Activated naive CD4-positive, alpha-beta T cell treated with anti-CD3 and anti-CD28 coated beads, Interleukin-2, amount 10 ng/mL, durations not matched to agents 7 days and 5 days (primary cell): Measurements from ENCODE around the gene BORA.
"Not testable (repeated sequence)": the region's sequence is repeated elsewhere in the genome, so short reads cannot be mapped to it uniquely, and the experiment has no call there.

Experiments used
- CTCF ChIA-PET: fragments of 350-600 bp; sonication (Branson Sonifier 250); formaldehyde crosslinking; loops from one replicate; lab custom pipeline; 2021; ENCODE audit warnings: antibody characterized with exemption; lab: Charles Lee
- DNase-seq: peaks from one replicate; pipeline ENCODE4 v3.0.0-alpha.2; 2020
- H3K27ac Mint-ChIP-seq: one replicate; pipeline ENCODE4 v1.8.0; 2021; ENCODE audit warnings: mild to moderate bottlenecking, moderate library complexity, mixed read lengths
- H3K27me3 Mint-ChIP-seq: one replicate; pipeline ENCODE4 v1.8.0; 2021; ENCODE audit warnings: mild to moderate bottlenecking, mixed read lengths
- H3K36me3 Mint-ChIP-seq: one replicate; pipeline ENCODE4 v1.8.0; 2021; ENCODE audit warnings: mixed read lengths
- H3K4me1 Mint-ChIP-seq: one replicate; pipeline ENCODE4 v1.8.0; 2021; ENCODE audit warnings: mixed read lengths
- H3K4me3 Mint-ChIP-seq: one replicate; pipeline ENCODE4 v1.8.0; 2021; ENCODE audit warnings: mild to moderate bottlenecking, moderate library complexity, mixed read lengths
- H3K9me3 Mint-ChIP-seq: one replicate; pipeline ENCODE4 v1.8.0; 2021; ENCODE audit warnings: mixed read lengths

The BORA gene

DNA sequence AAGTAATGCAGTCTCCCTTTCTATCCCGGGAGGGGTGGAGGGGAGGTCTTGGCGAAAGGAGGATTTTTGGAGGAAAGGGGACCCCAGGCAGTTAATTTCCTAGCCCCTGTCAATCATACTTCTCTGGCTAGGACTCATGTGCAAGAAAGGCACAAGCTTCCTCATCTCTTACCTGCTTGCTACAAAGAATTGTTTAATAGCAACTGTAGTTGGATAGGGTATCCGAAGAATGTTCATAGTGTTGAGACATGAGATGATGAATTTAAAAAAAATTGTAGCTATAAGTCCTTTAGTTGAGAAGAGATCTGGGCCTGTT lies 525 bp downstream of the BORA start:
- no peak for DNase-seq
- no peaks in the 10 kb centered on the region for H3K9me3 Mint-ChIP-seq
- H3K36me3 Mint-ChIP-seq, result peaks cover 41% of the 10 kb centered on the region
- CTCF ChIA-PET, result no interaction called here
- peaks cover 56% of the 10 kb centered on the region for H3K4me1 Mint-ChIP-seq
- H3K27me3 Mint-ChIP-seq, result no peaks in the 10 kb centered on the region
- H3K4me3 Mint-ChIP-seq, result peak overlapping the region; percentile 97
- peak overlapping the region; percentile 94 for H3K27ac Mint-ChIP-seq

DNA sequence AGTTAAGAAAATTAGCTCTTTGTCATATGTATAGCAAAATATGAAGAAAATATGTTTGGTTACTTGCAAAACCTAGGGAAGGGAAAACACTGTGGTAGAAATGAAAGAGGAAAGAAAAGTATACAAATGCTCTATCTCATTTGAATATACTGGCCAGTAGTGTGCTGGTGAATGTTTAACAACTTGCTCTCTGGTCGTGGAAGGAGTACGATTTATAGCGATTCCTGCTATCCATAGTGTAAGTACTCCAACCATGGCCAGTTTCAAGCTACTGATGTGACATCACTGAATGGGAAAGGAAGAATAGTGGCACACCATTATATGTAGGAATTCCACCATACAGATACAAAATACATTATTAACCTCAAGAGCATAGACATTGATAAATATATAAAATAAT lies 9.3 kb downstream of the BORA start:
- Mint-ChIP-seq H3K36me3 (peaks cover 52% of the 10 kb centered on the region), H3K4me1 (peaks cover 14% of the 10 kb centered on the region), H3K9me3 (no peaks in the 10 kb centered on the region), H3K27me3 (no peaks in the 10 kb centered on the region), H3K27ac (no peak overlapping the region), H3K4me3 (no peak overlapping the region)
- CTCF ChIA-PET, result no interaction called here
- DNase-seq, result no peak

DNA sequence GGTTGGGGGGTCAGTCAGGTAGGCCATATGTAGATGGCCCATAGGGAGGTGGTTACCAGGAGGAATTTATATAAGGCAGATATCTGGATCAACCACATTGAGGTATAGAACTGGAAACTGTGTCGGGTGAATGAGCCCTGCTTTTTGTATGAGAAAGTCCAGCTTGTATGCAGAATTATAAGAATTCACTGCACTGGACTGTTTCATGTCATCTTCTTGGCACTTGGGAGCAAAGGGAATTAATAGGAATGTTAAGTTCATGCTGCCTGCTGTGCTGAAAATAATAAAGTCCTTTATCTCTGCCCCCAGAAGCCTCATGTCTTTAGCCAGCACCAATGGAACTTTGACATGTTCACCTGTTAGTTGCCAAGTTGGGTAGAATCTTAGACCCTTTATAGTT lies 12.3 kb downstream of the BORA start:
- DNase-seq, result no peak
- H3K36me3 Mint-ChIP-seq, result peaks cover 47% of the 10 kb centered on the region
- peaks cover 6% of the 10 kb centered on the region for H3K4me1 Mint-ChIP-seq
- no peak overlapping the region for H3K4me3 Mint-ChIP-seq
- no peak overlapping the region for H3K27ac Mint-ChIP-seq
- no peaks in the 10 kb centered on the region for H3K27me3 Mint-ChIP-seq
- CTCF ChIA-PET, result no interaction called here
- no peaks in the 10 kb centered on the region for H3K9me3 Mint-ChIP-seq

DNA sequence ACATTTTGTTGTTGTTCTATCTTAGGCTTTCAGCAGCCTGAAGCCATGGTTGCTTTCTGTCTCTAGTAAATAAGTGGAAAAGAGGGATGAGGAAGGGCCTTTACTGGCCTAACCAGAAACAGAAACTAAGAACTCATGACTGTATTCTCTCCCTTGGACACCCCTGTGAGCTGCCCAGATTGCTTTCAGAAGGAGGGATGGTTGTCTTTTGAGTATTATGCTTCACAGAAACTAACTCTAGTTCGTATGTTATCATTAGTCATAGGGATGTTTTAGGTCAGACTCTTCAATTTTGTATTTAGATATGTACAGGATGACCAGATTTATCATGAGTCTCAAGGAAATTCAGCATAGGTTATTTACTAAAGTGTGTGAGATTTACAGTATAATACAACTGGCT lies 17.5 kb downstream of the BORA start:
- Mint-ChIP-seq H3K4me1 (peaks cover 4% of the 10 kb centered on the region), H3K4me3 (no peak overlapping the region), H3K9me3 (no peaks in the 10 kb centered on the region), H3K27ac (peak overlapping the region; percentile 42), H3K27me3 (no peaks in the 10 kb centered on the region), H3K36me3 (peaks cover 53% of the 10 kb centered on the region)
- CTCF ChIA-PET, result no interaction called here
- no peak for DNase-seq

DNA sequence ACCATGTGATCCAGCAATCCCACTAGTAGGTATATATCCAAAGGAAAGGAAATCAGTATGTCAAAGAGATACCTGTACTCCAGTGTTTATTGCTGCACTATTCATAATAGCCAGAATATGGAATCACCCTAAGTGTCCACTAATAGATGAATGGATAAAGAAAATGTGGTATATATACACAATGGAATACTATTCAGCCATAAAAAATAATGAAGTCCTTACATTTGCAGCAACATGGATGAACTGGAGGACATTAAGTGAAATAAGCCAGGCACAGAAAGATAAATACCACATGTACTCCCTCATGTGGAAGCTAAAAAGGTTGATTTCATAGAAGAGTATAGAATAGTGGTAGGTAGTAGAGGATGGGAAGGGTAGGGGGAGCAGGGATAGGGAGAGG lies 23.5 kb downstream of the BORA start:
- H3K27ac Mint-ChIP-seq, result no peak overlapping the region
- DNase-seq, result no peak
- H3K36me3 Mint-ChIP-seq, result peaks cover 64% of the 10 kb centered on the region
- H3K4me1 Mint-ChIP-seq, result peaks cover 2% of the 10 kb centered on the region
- H3K4me3 Mint-ChIP-seq, result no peak overlapping the region
- no peaks in the 10 kb centered on the region for H3K27me3 Mint-ChIP-seq
- peaks cover 3% of the 10 kb centered on the region for H3K9me3 Mint-ChIP-seq
- CTCF ChIA-PET, result no interaction called here

DNA sequence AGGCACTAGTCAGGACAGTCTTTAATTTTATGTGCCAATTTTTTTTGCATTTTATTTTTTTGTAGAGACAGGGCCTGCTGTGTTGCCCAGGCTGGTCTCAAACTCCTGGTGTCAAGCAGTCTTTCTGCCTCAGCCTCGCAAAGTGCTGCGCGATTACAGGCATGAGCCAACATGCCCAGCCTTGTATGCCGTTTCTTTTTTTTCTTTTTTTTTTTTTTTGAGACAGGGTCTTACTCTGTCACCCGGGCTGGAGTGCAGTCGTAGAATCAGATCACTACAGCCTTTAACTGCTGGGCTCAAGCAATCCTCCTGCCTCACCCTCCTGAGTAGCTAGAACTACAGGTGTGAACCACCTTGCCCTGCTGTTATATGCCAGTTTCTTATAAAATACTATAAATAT lies 26.4 kb downstream of the BORA start:
- Mint-ChIP-seq H3K36me3 (peaks cover 57% of the 10 kb centered on the region), H3K4me3 (no peak overlapping the region), H3K4me1 (peaks cover 2% of the 10 kb centered on the region), H3K27ac (no peak overlapping the region), H3K9me3 (peaks cover 3% of the 10 kb centered on the region), H3K27me3 (no peaks in the 10 kb centered on the region)
- CTCF ChIA-PET, result no interaction called here
- no peak for DNase-seq

DNA sequence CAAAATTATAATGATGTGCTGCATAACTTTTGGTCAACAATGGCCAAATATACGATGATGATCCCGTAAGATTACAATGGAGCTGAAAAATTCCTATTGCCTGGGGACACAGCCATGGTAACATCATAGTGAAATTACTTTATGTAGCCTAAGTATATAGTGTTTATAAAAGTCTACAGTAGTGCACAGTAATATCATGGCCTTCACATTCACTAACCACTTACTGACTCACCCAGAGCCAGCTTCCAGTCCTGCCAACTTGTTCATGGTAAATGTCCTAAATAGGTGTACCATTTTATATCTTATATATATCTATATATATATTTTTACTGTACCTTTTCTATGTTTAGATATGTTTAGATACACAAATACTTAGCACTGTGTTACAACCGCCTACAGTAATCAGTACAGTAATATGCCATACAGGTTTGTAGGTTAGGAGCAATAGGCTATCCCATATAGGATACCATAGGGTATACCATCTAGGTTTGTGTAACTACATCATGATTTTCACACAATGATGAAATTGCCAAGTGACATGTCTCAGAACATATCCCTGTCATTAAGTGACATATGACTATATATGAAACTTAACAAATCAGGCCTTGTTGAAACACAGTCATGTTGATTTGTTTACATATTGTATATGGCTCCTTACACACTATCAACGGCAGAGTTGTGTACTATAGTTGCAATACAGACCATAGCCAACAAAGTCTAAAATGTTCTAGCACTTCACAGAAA lies 30.2 kb downstream of the BORA start:
- H3K27me3 Mint-ChIP-seq, result no peaks in the 10 kb centered on the region
- H3K4me3 Mint-ChIP-seq, result no peak overlapping the region
- CTCF ChIA-PET, result no interaction called here
- no peaks in the 10 kb centered on the region for H3K4me1 Mint-ChIP-seq
- no peak for DNase-seq
- no peaks in the 10 kb centered on the region for H3K9me3 Mint-ChIP-seq
- H3K36me3 Mint-ChIP-seq, result peaks cover 48% of the 10 kb centered on the region
- H3K27ac Mint-ChIP-seq, result no peak overlapping the region

DNA sequence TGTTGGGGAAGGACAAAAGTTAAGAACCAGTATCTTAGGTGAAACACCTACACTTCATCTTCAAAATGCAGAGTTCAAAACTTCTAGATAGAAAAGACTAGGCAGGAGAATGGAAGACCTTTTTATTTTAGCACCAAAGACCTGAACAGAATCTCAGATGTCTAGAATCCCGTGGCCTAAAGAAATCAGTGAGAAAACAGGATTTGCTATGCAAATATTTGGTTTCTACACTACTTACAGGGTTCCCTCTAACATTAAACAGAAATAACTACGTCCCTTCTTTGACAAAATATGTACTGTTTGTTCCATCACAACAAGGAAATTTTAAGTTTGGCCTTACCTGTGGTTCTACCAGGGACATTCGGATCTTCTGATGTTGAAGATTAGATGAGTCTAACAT lies 32.5 kb downstream of the BORA start:
- CTCF ChIA-PET, result no interaction called here
- no peak overlapping the region for H3K27ac Mint-ChIP-seq
- no peaks in the 10 kb centered on the region for H3K4me1 Mint-ChIP-seq

DNA sequence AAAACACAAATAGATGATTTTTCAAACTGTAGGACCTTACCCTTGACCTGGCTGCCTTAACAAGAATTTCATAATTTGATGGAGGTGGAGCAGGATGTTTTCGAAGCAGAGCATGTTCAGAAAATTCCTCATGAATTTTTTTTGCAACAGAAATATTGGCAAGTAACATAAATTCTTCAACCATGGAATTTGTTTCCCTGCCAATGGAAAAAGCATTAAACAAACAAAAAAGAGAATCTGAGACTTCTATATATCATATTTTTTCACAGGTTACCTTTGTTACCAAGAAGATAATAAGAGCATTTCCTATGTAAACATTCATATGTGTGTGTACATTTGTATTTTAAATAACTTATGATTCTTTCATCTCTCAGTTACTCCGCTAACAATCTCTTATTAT lies 35.7 kb downstream of the BORA start:
- H3K36me3 Mint-ChIP-seq, result peaks cover 58% of the 10 kb centered on the region
- H3K9me3 Mint-ChIP-seq, result no peaks in the 10 kb centered on the region
- H3K27ac Mint-ChIP-seq, result no peak overlapping the region
- no peak overlapping the region for H3K4me3 Mint-ChIP-seq
- DNase-seq, result no peak
- H3K27me3 Mint-ChIP-seq, result no peaks in the 10 kb centered on the region
- CTCF ChIA-PET, result no interaction called here
- no peaks in the 10 kb centered on the region for H3K4me1 Mint-ChIP-seq

More for the DNA sequence above, 32.5 kb downstream of the BORA start:
- Mint-ChIP-seq H3K27me3 (no peaks in the 10 kb centered on the region), H3K4me3 (no peak overlapping the region), H3K36me3 (peaks cover 53% of the 10 kb centered on the region), H3K9me3 (no peaks in the 10 kb centered on the region)
- DNase-seq, result no peak

DNA sequence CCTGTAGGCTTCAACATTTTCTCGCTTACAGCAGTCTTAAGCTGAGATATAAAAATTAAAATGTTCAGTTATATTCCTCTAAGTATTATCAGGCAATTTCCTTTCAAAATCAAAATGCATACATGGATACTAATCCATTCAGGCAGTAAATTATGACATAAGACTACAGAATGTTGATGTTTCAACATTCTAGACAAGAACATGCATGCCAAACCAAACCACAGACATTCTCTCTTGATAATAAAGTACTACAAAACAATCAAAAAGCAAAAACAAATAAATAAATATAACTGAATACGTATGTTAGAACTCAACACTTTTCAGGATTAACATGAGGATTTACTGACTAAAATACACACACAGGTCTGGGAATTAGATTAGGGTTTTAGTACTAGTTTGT lies 46.3 kb downstream of the BORA start:
- Mint-ChIP-seq H3K36me3 (peaks cover 51% of the 10 kb centered on the region), H3K4me3 (no peak overlapping the region), H3K4me1 (peaks cover 13% of the 10 kb centered on the region), H3K27ac (no peak overlapping the region), H3K9me3 (no peaks in the 10 kb centered on the region), H3K27me3 (no peaks in the 10 kb centered on the region)
- DNase-seq, result no peak
- CTCF ChIA-PET, result no interaction called here

DNA sequence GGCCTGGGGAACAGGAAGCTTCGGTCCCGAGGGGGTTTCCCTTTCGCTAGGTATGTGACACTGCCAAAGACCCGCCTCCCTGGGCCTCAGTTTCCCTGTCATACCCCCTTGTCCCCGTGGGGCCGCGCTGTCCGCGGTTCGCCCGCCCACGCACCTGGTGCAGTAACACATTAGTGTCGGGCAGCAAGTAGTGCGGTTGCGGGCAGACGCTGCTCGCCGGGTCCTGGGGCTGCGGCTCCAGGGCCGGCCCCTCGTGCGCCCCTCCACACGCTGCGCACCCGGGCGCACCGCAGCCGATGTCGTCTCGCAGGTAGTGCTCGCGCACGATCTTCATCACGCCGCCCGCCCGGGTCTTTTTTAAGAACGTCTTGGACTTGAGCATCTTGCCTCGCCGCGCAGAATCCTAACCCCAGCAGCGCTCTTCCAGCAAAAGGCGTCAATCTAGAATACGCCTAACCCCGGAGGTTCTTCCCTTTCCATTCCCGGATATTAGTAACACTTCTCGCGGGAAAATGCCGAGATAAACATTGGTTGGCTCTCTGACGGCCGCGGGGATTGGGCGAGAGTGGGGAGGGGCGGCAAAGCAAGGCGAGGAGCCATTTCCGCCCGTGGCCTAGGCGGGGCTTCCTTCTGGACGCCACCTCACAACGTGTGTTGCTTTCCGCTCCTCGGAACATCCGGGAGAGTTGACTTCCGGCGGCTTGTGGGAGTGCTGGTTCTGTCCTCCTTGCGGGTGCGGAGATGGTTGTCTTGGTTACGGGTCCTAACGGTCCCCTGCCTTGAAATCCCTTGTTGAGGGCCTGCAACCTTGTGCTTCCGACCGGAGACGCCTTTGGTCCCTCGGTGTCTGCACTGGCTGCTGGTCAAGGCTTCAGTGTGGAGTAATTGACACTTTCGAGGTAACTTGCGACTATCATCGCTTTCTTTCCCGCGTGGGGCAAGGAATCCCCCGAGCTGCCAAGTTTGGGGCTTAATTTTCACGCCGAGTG lies 54.0 kb downstream of the BORA start, which contains the start of the genes DIS3 and PIBF1:
DIS3 (minus strand) TSS at position 450 of the 989 bp plus-strand sequence; CDS start at position 382, 68 bp downstream.
PIBF1 (plus strand) TSS at position 683 of the 989 bp plus-strand sequence. CDS start 1,337 bp downstream, outside the sequence.
- peaks cover 63% of the 10 kb centered on the region for H3K4me1 Mint-ChIP-seq
- CTCF ChIA-PET, result interaction anchor here (0.7 to 1.2 kb wide), 2 partner anchors 11 to 38 kb away, joined by 3 read pairs; no protein-coding TSS in a partner anchor
- DNase-seq, result peak; percentile 98

DNA sequence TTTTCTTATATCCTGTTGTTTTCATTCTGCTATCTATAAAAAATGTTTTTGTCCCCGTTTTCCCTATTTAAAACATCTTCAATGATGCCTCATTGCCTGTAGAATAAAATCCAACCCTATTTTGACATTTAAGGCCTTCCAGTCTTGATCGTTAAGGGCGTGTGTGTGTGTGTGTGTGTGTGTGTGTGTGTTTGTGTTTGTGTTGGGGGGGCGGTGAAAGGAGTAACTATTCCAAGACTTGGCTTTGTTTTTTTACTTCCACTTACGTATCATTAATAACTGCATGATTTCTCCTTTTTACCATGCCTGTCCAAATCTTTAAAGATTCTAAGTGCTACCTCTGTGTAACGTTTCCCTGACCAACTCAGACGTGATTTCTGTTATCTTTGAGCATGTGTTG lies 55.0 kb downstream of the BORA start:
- DNase-seq, result no peak
- no peaks in the 10 kb centered on the region for H3K27me3 Mint-ChIP-seq
- H3K4me3 Mint-ChIP-seq, result peak overlapping the region; percentile 95
- H3K9me3 Mint-ChIP-seq, result no peaks in the 10 kb centered on the region
- H3K36me3 Mint-ChIP-seq, result peaks cover 37% of the 10 kb centered on the region
- CTCF ChIA-PET, result no interaction called here
- peak overlapping the region; percentile 97 for H3K27ac Mint-ChIP-seq
- H3K4me1 Mint-ChIP-seq, result peaks cover 59% of the 10 kb centered on the region

More for the DNA sequence above, 54.0 kb downstream of the BORA start, which contains the start of the genes DIS3 and PIBF1:
- Mint-ChIP-seq H3K9me3 (no peaks in the 10 kb centered on the region), H3K4me3 (peak within 1 kb of the TSS; percentile 95), H3K27me3 (no peaks in the 10 kb centered on the region), H3K36me3 (peaks cover 41% of the 10 kb centered on the region), H3K27ac (peak within 1 kb of the TSS; percentile 97)

DNA sequence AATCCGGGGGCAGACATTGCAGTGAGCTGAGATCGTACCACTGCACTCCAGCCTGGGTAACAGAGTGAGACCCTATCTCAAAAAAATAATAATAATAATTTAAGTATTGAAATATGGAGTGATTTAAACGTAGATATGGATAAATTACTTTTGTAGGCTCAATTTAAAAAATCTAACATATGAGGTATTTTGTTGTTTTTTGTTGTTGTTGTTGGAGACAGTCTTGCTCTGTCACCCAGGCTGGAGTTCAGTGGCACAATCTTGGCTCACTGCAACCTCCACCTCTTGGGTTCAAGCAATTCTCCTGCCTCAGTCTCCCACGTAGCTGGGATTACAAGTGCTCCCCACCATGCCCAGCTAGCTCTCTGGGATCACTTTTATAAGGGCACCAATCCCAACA lies 57.0 kb downstream of the BORA start:
- Mint-ChIP-seq H3K36me3 (peaks cover 34% of the 10 kb centered on the region), H3K4me1 (peaks cover 45% of the 10 kb centered on the region)
- H3K4me3 Mint-ChIP-seq, H3K27me3 Mint-ChIP-seq, DNase-seq, H3K9me3 Mint-ChIP-seq, H3K27ac Mint-ChIP-seq: not testable (repeated sequence)
- CTCF ChIA-PET, result interaction anchor here (1.1 kb wide), 1 partner anchor 23 kb away, joined by 5 read pairs; no protein-coding TSS in a partner anchor

DNA sequence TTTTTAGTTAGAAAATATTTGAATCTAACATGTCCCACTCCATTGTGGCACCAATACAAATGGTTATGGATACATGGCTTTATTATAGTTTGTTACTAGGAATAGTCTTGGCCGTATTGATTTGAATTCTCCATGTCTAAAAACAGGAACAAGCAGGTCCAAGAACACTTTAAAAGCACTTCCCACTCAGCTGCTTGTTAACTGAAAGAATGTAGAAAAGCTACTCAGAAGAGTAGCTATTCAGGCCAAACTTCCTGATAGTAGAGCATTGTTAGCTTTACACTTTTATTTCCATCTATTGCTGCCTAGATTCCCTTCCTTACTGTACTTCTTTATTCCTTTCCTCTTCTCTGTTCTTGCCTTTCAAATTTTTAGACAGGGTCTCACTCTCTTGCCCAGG lies 61.1 kb downstream of the BORA start:
- Mint-ChIP-seq H3K9me3 (peaks cover 3% of the 10 kb centered on the region), H3K4me3 (no peak overlapping the region), H3K36me3 (peaks cover 44% of the 10 kb centered on the region), H3K4me1 (peaks cover 23% of the 10 kb centered on the region), H3K27ac (no peak overlapping the region), H3K27me3 (no peaks in the 10 kb centered on the region)
- DNase-seq, result no peak
- CTCF ChIA-PET, result interaction anchor here (1.1 kb wide), 1 partner anchor 11 kb away, joined by 3 read pairs; no protein-coding TSS in a partner anchor
